Embryonic facial prominence (tissue), 1 donor: ENCODE results near the gene TP73.

Experiments
- DNase-seq: peaks from one replicate; pipeline ENCODE4 v3.0.0-alpha.2; 2016; ENCODE audit errors: extremely low spot score

The TP73 gene

GRCh38 chr1:3634059-3634800 is 18.1 kb upstream of the TP73 start:
- DNase-seq, result no peak

DNA sequence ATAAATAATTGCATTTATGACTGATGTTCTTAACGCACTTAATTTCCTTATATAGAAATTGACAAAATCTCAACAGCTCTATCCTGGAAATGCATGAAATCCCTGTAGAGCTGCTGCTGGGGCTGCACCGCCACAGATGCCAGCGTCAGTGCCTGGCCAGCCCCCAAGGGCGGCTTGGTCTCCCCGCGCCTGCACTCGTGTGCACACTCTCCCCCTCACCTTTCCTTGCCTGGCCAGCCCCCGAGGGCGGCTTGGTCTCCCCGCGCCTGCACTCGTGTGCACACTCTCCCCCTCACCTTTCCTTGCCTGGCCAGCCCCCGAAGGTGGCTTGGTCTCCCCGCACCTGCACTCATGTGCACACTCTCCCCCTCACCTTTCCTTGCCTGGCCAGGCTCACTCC is 16.2 kb upstream of the TP73 start:
- no peak for DNase-seq

GRCh38 chr1:3636531-3636930 is 15.8 kb upstream of the TP73 start:
- no peak for DNase-seq

DNA sequence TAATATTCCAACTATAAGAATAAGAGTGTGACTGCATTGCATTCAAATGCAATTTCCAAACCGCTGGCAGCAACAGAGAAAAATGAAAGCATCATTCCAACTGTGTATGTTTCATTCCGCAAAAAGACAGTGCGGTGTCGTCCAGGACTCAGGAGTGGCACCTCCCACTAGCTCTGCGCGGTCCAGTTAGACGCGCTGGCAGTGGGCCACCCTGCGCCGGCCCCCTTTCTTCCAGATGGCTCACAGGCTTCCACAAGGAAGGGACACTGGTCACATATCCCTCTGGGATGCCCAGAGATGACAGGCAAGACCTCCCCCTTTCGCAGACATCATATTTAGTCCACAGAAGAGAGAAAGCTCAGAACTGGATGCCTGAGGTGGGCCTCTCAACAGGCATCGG is 14.3 kb upstream of the TP73 start:
- DNase-seq, result no peak

- no peak for DNase-seq
Observed at GRCh38 chr1:3638676-3639075, 13.6 kb upstream of the TP73 start.

DNA sequence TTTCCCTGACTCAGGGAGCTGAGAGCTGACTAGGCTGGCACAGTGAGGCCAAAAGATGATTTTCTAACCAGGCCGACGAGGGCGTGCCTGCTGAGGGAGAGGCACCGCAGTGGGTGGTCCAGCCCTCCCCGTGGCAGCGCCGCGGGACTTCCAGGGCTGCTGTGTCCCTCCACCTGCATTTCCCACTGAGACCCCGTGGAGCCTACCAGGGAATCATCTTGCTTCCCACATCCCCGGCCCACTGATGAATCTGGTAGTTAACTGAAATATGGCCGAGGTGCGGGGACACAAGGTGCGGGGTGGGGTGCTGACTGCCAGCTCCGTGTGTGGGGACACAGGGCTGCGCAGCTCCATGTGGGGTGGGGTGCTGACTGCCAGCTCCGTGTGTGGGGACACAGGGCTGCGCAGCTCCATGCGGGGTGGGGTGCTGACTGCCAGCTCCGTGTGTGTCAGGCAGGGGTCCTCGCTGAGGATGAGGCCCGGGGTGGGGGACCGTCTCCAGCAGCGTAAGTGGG is 12.9 kb upstream of the TP73 start:
- DNase-seq, result no peak

DNA sequence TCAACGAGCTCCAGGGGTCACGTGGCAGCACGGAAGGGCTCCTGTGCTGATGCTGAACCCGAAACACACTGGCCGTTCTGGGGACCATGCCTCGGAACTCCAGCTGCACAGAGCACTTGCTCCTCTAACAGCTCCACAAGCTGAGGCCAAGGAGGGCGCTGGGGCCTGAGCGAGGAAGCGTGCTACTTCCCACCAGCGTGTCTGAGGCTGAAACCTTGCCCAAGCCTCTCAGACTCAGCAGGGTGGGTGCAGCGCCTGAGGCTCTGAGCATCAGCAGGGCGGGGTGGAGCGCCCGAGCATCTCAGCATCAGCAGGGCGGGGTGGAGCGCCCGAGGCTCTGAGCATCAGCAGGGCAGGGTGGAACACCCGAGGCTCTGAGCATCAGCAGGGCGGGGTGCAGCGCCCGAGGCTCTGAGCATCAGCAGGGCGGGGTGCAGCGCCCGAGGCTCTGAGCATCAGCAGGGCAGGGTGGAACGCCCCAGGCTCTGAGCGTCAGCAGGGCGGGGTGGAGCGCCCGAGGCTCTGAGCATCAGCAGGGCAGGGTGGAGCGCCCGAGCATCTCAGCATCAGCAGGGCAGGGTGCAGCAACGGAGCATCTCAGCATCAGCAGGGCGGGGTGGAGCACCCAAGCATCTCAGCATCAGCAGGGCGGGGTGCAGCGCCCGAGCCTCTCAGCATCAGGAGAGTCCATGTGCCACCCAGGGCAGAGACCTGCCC is 12.0 kb upstream of the TP73 start:
- no peak for DNase-seq

DNA sequence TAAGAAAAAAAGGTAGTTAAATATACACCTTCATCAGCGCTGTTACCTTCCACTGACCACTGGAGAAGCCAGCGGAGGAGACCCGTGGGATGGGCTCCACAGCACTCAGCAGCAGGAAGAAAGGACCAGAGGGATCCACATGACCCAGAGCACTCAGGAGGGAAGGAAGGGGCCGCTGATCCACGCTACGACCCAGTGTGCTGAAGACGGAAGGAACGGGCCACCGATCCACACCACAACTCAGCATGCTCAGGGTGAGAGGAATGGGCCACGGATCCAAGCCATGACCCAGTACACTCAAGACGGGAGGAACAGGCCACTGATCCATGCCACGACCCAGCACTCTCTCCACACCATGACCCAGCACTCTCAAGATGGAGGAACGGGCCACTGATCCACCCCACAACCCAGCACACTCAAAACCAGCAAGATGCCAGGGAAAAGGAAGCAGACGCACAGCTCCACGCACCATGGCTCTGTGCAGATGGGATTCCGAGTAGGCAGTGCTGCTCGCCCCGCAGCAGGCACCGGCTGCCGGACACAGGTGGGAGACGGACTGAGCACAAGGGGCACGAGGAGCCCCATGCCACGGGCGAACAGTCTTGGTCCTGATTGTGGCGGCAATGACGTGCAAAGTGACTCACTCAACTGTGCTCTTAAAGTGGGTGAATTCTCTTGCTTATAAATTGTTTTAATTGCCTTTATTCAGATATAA is 11.1 kb upstream of the TP73 start:
- no peak for DNase-seq

DNA sequence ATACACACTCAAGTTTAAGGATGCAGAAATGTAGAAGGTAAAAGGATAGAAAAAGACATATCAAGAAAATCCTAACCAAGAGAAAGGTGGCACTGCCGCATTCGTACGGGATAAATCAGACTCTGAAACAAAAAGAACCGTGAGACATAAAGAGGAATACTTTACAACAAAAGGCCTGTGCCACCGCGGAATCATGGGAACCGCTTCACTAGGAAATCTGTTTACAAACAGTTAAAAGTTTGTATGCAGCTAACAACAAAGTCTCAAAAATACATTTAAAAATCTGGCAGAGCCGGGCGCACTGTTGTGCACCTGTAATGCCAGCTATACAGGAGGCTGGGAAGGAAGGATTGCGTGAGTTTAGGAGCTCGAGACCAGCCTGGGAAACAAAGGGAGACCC is 10.5 kb upstream of the TP73 start:
- no peak for DNase-seq

DNA sequence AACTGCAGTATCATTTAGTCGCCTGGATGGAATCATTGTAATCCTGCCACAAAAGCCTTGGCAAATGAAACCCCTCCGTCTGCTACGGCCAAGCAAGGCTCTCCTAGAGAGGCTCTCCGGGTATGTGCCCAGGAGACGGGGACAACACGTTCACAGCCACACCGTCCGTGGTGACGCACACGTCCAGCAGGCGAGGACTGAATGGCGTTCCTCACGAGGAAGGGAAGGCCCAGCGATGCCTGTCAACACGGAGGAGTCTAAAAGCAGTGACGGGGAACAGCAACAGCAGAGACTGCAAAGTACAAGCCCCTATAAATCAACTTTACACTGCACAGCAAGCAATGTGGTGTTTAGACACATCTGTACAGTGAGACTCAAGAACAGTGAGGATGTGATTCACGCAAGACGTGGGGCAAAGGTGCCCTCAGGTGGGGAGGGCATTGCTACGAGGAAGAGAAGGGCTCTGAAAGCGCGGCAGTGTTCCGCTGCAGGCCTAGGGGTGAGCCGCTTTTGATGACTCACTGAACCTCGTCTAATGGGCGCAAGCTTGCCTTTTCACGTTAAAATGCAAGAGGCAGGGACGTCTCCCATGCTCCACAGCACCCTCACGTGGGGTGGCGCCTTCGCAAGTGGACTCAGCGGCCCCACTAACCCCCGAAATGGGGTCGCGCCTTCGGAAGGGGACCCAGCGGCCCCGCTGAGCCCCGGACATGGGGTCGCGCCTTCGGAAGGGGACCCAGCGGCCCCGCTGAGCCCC is 9.2 kb upstream of the TP73 start:
- no peak for DNase-seq

- DNase-seq, result no peak
Observed at GRCh38 chr1:3644273-3644672, 8.0 kb upstream of the TP73 start.

DNA sequence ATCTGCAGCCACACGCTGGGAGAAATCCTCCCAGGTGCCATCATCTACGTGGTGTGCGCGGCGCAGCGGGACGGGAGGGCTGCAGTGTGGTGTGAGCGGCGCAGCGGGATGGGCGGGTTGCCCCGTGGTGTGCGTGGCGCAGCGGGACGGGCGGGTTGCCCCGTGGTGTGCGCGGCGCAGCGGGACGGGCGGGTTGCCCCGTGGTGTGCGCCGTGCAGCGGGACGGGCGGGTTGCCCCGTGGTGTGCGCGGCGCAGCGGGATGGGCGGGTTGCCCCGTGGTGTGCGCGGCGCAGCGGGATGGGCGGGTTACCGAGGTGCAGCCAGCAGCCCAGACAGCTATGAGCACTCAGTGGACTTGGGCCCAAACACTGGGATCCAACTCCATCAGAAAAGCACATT is 7.1 kb upstream of the TP73 start:
- no peak for DNase-seq

GRCh38 chr1:3645666-3646355 is 6.5 kb upstream of the TP73 start:
- DNase-seq, result no peak

DNA sequence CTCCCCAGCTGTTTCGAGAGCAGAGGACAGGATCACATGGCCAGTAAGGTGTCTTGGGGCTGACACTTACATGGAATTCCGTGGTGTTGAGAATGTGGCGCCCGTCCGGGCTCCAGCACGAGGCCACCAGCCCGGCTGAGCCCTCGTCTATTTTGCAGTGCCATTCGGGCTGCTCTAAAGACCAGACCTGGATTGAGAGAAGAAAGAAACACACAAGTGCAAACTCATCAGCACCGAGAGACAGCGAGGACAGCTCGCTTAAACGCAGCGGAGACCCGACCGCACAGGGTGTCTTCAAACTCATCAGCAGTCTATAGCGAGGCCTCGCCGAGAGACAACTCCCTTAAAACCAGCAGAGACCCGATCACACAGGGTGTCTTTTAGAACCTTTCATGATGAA is 5.7 kb upstream of the TP73 start:
- no peak for DNase-seq

DNA sequence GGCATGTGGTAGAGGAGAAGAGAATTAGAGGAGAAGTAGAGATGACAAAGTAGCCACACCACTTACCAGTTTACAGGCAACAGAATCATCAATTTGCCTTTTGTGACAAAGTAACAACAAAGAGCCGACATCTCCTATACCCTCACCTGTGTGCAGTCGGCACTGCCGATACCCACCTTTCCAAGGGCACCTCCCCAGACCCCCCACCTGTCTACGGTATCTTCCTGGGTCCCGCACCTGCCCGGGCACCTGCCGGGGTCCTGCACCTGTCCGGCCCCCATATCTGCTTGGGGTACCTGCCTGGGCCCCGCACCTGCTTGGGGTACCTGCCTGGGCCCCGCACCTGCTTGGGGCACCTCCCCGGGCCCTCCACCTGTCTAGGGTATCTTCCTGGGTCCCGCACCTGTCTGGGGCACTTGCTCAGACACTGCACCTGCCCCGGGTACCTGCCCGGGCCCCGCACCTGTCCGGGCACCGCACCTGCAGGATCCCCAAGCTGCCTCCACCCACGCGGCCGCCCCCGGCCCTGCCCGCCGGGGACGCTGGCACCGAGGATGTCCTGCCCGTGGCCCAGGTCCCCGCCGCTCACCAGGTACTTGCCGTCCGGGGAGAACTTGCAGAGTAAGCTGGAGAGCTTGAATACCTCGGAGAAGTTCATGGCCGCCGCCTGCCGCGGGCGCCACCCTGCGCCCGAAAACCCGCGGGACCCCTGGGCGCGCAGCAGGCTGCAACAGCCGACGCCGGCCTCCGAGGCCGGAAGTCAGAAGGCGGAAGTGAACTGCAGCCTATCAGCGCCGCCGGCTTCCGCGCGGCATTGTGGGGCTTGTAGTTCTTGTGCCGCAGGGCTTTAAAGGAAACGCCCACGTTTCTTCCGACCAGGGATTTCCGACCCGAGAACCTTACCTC is 2.7 kb upstream of the TP73 start, which contains the start of gene WRAP73:
Gene WRAP73, minus strand, starts transcription at position 762 of the 906 bp plus-strand sequence. Its CDS starts 104 bp downstream, at position 658.
- peak; percentile 79 for DNase-seq

DNA sequence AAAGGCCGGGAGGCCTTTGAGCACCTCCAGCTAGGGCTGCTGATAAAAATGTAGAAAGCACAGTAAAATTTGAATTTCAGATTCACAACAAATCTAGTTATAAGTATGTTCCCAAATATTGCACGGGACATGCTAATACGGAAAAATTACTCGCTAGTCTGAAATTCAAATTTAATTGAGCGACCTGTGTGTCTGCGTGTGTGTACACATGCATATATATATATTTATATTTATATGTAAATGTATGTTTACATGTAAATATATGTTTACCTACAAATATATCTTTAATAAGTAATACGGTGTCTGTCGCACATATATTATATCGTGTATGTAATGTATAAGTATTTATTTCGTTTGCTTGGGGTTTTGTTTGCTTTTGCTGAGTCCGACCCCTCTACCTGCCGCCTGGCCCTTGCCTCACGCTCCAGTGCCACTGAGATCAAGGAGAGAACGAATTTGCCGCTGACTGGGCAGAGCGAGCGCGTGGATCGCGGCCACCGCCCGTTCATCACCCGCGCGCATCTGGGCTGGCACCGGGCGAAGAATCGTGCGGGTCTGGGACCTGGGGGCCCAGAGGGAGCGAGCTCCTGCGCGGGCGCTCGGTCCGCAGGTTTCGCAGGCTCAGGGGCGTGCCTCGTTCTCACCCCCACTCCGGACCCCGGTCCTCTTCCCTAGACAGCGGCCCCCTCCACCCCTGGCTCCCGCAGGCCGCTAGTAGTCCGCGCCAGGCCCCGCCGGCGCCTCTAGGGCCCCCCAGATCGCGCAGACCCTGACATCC is 1.9 kb upstream of the TP73 start:
- DNase-seq, result no peak

DNA sequence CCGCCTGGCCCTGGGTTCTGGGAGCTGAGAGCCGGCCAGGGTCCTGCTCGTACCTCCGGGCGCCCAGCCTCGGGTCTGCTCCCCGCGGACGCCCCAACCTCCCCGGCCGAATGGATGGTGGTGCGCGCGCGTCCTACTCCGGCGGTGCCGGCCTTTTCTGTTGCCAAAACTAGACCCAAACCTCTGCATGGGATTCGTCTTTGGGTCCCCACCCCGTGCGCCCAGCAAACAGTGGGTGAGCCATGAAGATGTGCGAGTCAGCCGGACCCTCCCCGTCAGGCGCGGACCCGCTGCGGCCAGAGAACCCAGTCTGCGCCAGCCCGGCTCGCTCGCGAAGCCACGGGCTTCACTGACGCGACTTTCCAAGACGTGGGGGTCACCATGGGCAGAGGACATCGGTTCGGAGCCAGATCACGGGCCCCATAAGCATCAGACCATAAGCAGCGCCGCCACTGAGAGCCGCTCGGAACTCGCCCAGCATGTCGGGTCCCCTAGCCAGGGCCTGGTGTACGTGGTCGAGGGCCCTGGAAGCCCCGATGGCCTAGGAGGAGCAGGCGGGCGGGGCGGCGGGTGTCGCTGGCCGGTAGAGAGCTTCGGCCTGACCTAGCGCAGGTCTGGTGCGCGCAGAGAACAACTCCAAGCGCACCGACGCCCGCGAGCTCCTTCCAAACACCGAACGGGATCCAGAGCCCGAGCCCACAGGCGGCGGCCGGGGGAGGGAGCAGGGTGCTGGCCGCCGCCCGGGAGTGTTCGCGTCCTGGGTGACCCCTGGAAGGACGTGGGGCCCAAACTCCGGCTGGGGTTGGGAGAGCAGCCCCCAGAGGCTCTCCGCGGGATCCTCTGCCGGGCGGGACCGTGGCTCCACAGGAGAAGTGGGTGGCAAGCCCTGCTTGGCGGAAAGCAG is 1.0 kb upstream of the TP73 start:
- DNase-seq, result no peak

- no peak for DNase-seq
Observed at GRCh38 chr1:3652548-3653285, 401 bp downstream of the TP73 start.
